ENCODE measurements around the gene WLS. TPM values are rescaled to one million over a fixed set of nuclear protein-coding genes. Genes with fewer than 3 reads are reported as not detected.

WLS gene
- total RNA-seq, 1 donor from 2014 or later = not detected

DNA sequence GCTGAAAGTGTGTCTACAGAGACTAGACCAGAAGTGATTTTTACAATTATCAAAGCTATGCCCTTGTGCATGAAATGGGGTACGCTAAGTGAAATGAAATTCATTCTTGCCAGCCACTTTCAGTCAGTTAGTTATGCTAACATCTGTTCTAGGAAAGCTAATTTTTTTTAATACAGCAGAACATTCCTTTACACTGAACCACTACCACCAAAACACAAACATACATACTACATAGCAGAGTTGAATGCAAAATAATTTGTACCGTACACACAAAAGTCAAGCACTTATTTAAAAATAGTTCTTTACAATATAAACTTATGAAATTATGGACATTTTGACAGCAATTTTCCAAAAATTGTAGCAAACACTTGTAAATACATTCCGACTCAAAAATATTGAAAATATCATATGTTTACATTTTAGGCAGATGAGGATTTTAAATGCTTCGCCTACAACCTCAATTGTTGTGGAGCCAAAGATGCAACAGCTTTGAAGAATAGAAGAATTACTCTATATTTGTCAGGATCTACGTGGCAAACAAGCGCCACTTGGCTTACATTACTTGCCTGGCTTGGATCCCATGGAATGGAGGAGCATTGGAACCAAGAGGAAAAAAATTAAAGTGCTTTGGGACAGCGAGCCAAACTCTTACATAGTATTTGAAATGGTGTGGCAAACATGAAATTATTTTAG, 30.6 kb downstream of the WLS start:
- CTCF ChIA-PET = no interaction called here
- Mint-ChIP-seq H3K27me3 (peaks cover 5% of the 10 kb centered on the region), H3K27ac (no peak overlapping the region), H3K4me3 (no peak overlapping the region), H3K4me1 (no peaks in the 10 kb centered on the region), H3K9me3 (no peaks in the 10 kb centered on the region), H3K36me3 (ENCODE audit: low read depth) (no peaks in the 10 kb centered on the region)
- ATAC-seq (ENCODE audit: low read depth) = no peak
- POLR2A ChIA-PET = no interaction called here
- intact Hi-C loops (cut with micrococcal nuclease) = no loop called here
- TF ChIP-seq, protein P1, sequence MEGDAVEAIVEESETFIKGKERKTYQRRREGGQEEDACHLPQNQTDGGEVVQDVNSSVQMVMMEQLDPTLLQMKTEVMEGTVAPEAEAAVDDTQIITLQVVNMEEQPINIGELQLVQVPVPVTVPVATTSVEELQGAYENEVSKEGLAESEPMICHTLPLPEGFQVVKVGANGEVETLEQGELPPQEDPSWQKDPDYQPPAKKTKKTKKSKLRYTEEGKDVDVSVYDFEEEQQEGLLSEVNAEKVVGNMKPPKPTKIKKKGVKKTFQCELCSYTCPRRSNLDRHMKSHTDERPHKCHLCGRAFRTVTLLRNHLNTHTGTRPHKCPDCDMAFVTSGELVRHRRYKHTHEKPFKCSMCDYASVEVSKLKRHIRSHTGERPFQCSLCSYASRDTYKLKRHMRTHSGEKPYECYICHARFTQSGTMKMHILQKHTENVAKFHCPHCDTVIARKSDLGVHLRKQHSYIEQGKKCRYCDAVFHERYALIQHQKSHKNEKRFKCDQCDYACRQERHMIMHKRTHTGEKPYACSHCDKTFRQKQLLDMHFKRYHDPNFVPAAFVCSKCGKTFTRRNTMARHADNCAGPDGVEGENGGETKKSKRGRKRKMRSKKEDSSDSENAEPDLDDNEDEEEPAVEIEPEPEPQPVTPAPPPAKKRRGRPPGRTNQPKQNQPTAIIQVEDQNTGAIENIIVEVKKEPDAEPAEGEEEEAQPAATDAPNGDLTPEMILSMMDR (IDR thresholded peaks at IDR 0.05) = no peak
- DNase-seq = no peak

DNA sequence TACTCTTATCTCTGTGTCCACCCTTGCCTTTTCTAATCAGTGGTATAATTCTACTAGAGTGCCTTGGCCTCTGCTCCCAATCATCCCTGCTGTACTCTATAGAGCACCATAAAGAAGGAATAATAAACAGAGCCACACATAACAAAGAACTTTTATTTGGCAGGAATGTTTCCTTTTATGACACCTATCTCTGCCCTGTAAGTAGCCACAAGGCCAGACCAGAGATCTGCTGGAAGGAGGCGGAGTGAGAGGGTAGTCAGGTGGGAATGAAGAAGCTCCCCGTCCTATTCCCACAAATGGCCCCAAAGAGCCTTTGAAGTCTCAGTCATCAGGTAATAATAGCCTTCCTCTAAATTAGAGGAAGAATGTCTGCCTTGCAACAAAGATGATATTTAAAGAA, 32.7 kb downstream of the WLS start:
- Mint-ChIP-seq H3K27me3 (peaks cover 5% of the 10 kb centered on the region), H3K4me3 (no peak overlapping the region), H3K27ac (no peak overlapping the region), H3K9me3 (no peaks in the 10 kb centered on the region), H3K36me3 (ENCODE audit: low read depth) (no peaks in the 10 kb centered on the region), H3K4me1 (no peaks in the 10 kb centered on the region)
- ATAC-seq (ENCODE audit: low read depth) = no peak
- TF ChIP-seq, protein P1 (IDR thresholded peaks at IDR 0.05) = no peak
- ChIA-PET POLR2A (no interaction called here), CTCF (no interaction called here)
- intact Hi-C loops (cut with micrococcal nuclease) = no loop called here
- no peak for DNase-seq

DNA sequence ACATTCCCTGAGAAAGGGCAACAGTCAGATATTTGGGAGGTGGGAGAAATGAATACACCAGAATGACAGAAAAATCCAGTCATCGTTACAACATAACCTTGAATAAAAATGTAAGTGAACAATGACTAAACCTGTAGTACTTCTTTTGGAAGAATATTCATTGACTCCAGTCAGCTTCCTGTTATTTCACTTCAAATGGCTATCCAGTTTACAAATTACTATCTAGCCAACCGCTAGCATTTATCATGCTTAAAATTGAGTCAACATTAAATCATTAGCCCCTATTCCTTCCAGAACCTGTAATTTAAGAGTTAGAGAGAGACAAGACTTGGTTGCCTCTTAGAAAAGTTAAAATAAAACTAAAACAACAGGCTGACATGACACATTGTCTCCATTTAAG, 33.6 kb downstream of the WLS start:
- POLR2A ChIA-PET = no interaction called here
- H3K9me3 Mint-ChIP-seq = no peaks in the 10 kb centered on the region
- ATAC-seq (ENCODE audit: low read depth) (no peak), DNase-seq (no peak)
- peaks cover 5% of the 10 kb centered on the region for H3K27me3 Mint-ChIP-seq
- intact Hi-C loops (cut with micrococcal nuclease) = no loop called here
- no peaks in the 10 kb centered on the region for H3K36me3 Mint-ChIP-seq (ENCODE audit: low read depth)
- TF ChIP-seq, protein P1 (IDR thresholded peaks at IDR 0.05) = no peak
- CTCF ChIA-PET = no interaction called here
- H3K4me1 Mint-ChIP-seq = no peaks in the 10 kb centered on the region
- no peak overlapping the region for H3K27ac Mint-ChIP-seq
- H3K4me3 Mint-ChIP-seq = no peak overlapping the region

DNA sequence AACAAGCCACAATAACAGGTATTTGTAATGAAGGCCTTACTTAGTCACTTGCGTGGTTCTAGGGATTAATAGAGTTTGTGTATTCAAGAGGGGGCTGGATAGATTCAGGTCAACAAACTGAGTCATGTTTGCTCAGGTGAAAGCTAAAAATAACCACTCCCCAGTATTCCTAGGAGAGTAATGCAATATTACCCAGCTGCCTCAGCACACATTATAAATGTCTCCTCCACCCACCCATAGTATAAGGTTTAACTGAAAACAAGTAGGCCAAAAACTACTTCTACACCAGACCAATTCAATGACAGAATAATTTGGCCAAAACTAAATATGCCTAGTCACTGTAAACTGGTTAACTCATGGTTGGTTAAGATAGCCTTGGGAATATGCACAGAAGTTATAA, 34.4 kb downstream of the WLS start:
- no peaks in the 10 kb centered on the region for H3K4me1 Mint-ChIP-seq
- H3K4me3 Mint-ChIP-seq = no peak overlapping the region
- H3K36me3 Mint-ChIP-seq (ENCODE audit: low read depth) = no peaks in the 10 kb centered on the region
- no peak for ATAC-seq (ENCODE audit: low read depth)
- no peak overlapping the region for H3K27ac Mint-ChIP-seq
- TF ChIP-seq, protein P1 (IDR thresholded peaks at IDR 0.05) = no peak
- H3K27me3 Mint-ChIP-seq = peaks cover 5% of the 10 kb centered on the region
- ChIA-PET POLR2A (no interaction called here), CTCF (no interaction called here)
- DNase-seq = no peak
- H3K9me3 Mint-ChIP-seq = no peaks in the 10 kb centered on the region
- intact Hi-C loops (cut with micrococcal nuclease) = no loop called here

DNA sequence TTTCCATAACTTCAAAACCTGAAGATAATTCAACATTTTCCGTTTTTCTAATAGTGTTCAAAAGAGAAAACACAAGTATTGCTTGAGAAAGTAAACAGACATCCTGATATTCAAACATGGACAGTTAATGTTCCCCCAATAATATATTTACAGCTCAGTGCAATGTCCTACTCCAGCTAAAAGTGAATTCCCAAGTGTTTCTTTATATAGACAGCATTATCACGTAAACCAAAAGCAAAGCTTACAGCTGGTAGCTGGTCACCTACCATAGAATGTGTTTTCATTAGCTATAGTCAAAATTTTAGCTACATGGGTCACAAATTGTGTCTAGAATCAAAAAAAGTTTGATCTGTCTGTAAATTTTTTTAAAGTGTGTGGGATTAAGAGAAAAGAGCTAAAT, 34.9 kb downstream of the WLS start:
- no peaks in the 10 kb centered on the region for H3K36me3 Mint-ChIP-seq (ENCODE audit: low read depth)

More for the DNA sequence above, 34.9 kb downstream of the WLS start:
- DNase-seq (no peak), ATAC-seq (ENCODE audit: low read depth) (no peak)
- POLR2A ChIA-PET = no interaction called here
- intact Hi-C loops (cut with micrococcal nuclease) = no loop called here
- Mint-ChIP-seq H3K4me3 (no peak overlapping the region), H3K27me3 (peaks cover 5% of the 10 kb centered on the region), H3K4me1 (no peaks in the 10 kb centered on the region), H3K27ac (no peak overlapping the region), H3K9me3 (no peaks in the 10 kb centered on the region)
- CTCF ChIA-PET = no interaction called here
- TF ChIP-seq, protein P1 (IDR thresholded peaks at IDR 0.05) = no peak
